PC-3 (cell line): ENCODE data around the gene PSG7. TPM values are rescaled to one million over a fixed set of nuclear protein-coding genes. Genes with fewer than 3 reads are reported as not detected.
"Not testable (repeated sequence)": the region's sequence is repeated elsewhere in the genome, so short reads cannot be mapped to it uniquely, and the experiment has no call there.

Source experiments
- ATAC-seq: fragments of 200-7000 bp; cut with Tn5 transposase; 2 replicates; pipeline ENCODE4 v1.9.1; 2020; ENCODE audit warnings: mild to moderate bottlenecking, moderate library complexity
- BruUV-seq: library from RNA; stranded (reverse); fragments of 400-500 nt; replicated peaks from 2 replicates; lab custom pipeline; 2021; lab: Mats Ljungman, UMichigan
- CTCF ChIA-PET: fragments of 300-600 bp; sonication (Branson Sonifier 250); formaldehyde crosslinking; loops from one replicate; lab custom pipeline; 2022; ENCODE audit warnings: antibody characterized with exemption; lab: Charles Lee
- POLR2A ChIA-PET: fragments of 300-600 bp; sonication (Branson Sonifier 250); formaldehyde crosslinking; loops from one replicate; lab custom pipeline; 2022; ENCODE audit warnings: antibody characterized with exemption; ENCODE audit not compliant: unreplicated experiment; lab: Charles Lee
- DNase-seq: peaks from one replicate; pipeline ENCODE4 v3.0.0-alpha.2; 2015
- H2AFZ ChIP-seq: fragments of 300-600 bp; sonication (generic); 2 replicates; pipeline ENCODE4 v1.6.0; 2016; ENCODE audit warnings: antibody characterized with exemption, low read length
- H3F3A ChIP-seq: fragments of 300-600 bp; sonication (generic); one replicate; pipeline ENCODE4 v1.6.0; 2017; ENCODE audit warnings: antibody characterized with exemption, low read length, control low read depth, mild to moderate bottlenecking; ENCODE audit not compliant: unreplicated experiment
- H3K27ac ChIP-seq: fragments of 300-600 bp; sonication (generic); 2 replicates; pipeline ENCODE4 v1.5.1; 2016; ENCODE audit warnings: mild to moderate bottlenecking, low read length
- H3K27me3 ChIP-seq: fragments of 300-600 bp; sonication (generic); 2 replicates; pipeline ENCODE4 v1.6.1; 2016; ENCODE audit warnings: low read length, mixed read lengths
- H3K36me3 ChIP-seq: fragments of 300-600 bp; sonication (generic); 2 replicates; pipeline ENCODE4 v1.6.1; 2016; ENCODE audit warnings: low read depth, mixed run types, low read length, mixed read lengths
- H3K4me1 ChIP-seq: fragments of 300-600 bp; sonication (generic); 2 replicates; pipeline ENCODE4 v1.5.1; 2016; ENCODE audit warnings: low read length; ENCODE audit not compliant: insufficient read depth
- H3K4me2 ChIP-seq: fragments of 300-600 bp; sonication (generic); 2 replicates; pipeline ENCODE4 v1.6.0; 2016; ENCODE audit warnings: low read length
- H3K4me3 ChIP-seq: fragments of 300-600 bp; sonication (generic); 2 replicates; pipeline ENCODE4 v1.5.1; 2016; ENCODE audit warnings: mild to moderate bottlenecking, low read length, mixed read lengths
- H3K79me2 ChIP-seq: fragments of 300-600 bp; sonication (generic); 2 replicates; pipeline ENCODE4 v1.6.1; 2017; ENCODE audit warnings: low read length, mixed read lengths
- H3K9ac ChIP-seq: fragments of 300-600 bp; sonication (generic); 2 replicates; pipeline ENCODE4 v1.6.0; 2016; ENCODE audit warnings: mild to moderate bottlenecking, low read length
- H3K9me2 ChIP-seq: fragments of 300-600 bp; sonication (generic); replicated peaks from 2 replicates; pipeline ENCODE4 v1.6.1; 2016; ENCODE audit warnings: mixed run types, low read length, mixed read lengths
- H3K9me3 ChIP-seq: fragments of 300-600 bp; sonication (generic); 2 replicates; pipeline ENCODE4 v1.6.1; 2016; ENCODE audit warnings: low read length, mixed read lengths
- H4K20me1 ChIP-seq: fragments of 300-600 bp; sonication (generic); 2 replicates; pipeline ENCODE4 v1.6.1; 2016; ENCODE audit warnings: low read length, mixed read lengths
- intact Hi-C: fragments of 100-400 bp; cut with micrococcal nuclease; formaldehyde crosslinking; loops from 2 replicates; pipeline ENCODE4 v1.9.0; 2023
- total RNA-seq: library from RNA; depleted of rRNA; stranded (reverse); fragments of >200 nt; gene quantifications from 2 replicates; pipeline ENCODE4 v1.2.3, GENCODE V29; 2014

Gene PSG7
- total RNA-seq, 1 experiment from 2014 or later, result not detected

DNA sequence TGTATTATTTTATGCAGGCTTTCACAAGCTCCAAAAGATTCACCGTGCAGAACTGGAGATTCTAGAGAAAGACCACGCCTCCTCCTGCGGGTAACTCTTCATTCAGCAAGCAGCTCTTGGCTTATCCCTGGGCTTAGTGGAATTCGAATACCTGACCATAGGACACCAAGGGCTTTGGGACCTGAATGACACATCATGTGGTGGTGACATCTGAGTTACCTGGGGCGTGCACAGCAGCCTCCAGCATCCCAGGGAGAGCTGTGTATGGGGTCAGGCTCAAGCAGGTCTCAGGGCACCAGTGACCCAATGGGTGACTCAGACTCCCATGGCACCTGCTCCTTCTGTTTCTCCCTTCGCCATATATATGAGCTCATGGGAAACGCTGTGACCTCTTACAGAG is 46.6 kb downstream of the PSG7 start:
- CTCF ChIA-PET, DNase-seq, H2AFZ ChIP-seq, H3F3A ChIP-seq, H3K36me3 ChIP-seq, H3K9me3 ChIP-seq, H3K9me2 ChIP-seq, H3K79me2 ChIP-seq, H4K20me1 ChIP-seq, H3K4me2 ChIP-seq, H3K27me3 ChIP-seq, ATAC-seq, POLR2A ChIA-PET, H3K4me3 ChIP-seq, intact Hi-C loops, BruUV-seq: not testable (repeated sequence)
- H3K9ac ChIP-seq, result peak overlapping the region; percentile 66
- peak overlapping the region; percentile 98 for H3K27ac ChIP-seq
- peaks cover 17% of the 10 kb centered on the region for H3K4me1 ChIP-seq

DNA sequence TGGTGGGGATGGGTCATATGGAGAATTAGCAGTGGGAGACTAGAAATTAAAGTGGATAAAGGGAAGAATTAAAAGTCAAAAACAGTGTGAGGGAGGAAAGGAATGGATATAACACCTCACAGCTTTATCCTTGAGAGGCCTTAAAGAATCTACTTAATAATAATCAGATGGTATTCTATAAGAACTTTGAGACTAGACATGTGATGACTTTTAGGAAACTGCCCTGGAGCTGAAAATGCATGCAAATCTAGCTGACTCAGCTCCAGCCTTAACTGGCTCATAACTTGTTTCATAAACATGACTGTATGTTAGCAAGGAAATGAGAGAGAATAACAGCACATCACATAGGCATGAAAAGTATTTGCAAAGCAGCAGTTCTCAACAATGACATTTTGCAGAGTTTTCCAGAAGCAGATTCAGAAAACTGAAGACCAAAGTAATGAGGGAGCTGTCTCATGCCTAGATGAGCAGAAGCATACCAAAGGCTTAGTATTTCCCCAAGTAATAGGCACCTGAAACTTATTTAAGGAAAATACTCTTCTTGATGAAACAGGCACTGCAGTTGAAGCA is 49.0 kb downstream of the PSG7 start:
- H3K4me3 ChIP-seq, H3F3A ChIP-seq, BruUV-seq, CTCF ChIA-PET, H3K27me3 ChIP-seq, DNase-seq, H2AFZ ChIP-seq, intact Hi-C loops, H3K9me2 ChIP-seq, H3K79me2 ChIP-seq, H3K36me3 ChIP-seq, H4K20me1 ChIP-seq, H3K9me3 ChIP-seq, H3K4me2 ChIP-seq, POLR2A ChIA-PET: not testable (repeated sequence)
- peak overlapping the region; percentile 80 for H3K27ac ChIP-seq
- peak overlapping the region; percentile 29; the same call in 1 of the 2 replicates for H3K9ac ChIP-seq
- ATAC-seq, result peak; percentile 56; the same call in 1 of the 2 replicates
- H3K4me1 ChIP-seq, result peaks cover 26% of the 10 kb centered on the region

GRCh38 chr19:42882730-42883129 is 54.3 kb downstream of the PSG7 start:
- POLR2A ChIA-PET, H4K20me1 ChIP-seq, H3K27ac ChIP-seq, H3F3A ChIP-seq, H3K79me2 ChIP-seq, H2AFZ ChIP-seq, ATAC-seq, intact Hi-C loops, DNase-seq, H3K9ac ChIP-seq, BruUV-seq, H3K9me3 ChIP-seq, H3K4me2 ChIP-seq, H3K4me3 ChIP-seq, H3K36me3 ChIP-seq, H3K27me3 ChIP-seq, H3K9me2 ChIP-seq: not testable (repeated sequence)
- H3K4me1 ChIP-seq, result peaks cover 16% of the 10 kb centered on the region; the same call in 1 of the 2 replicates
- CTCF ChIA-PET, result interaction anchor here (0.7 kb wide), 1 partner anchor 91 kb away, joined by 3 read pairs; no protein-coding TSS in a partner anchor

GRCh38 chr19:42882010-42882409 is 55.0 kb downstream of the PSG7 start:
- ATAC-seq, H3F3A ChIP-seq, DNase-seq, H3K79me2 ChIP-seq, H3K9ac ChIP-seq, H3K4me3 ChIP-seq, H4K20me1 ChIP-seq, POLR2A ChIA-PET, BruUV-seq, H3K9me2 ChIP-seq, H3K4me2 ChIP-seq, H2AFZ ChIP-seq, intact Hi-C loops, H3K27me3 ChIP-seq, CTCF ChIA-PET, H3K9me3 ChIP-seq, H3K27ac ChIP-seq, H3K36me3 ChIP-seq: not testable (repeated sequence)
- H3K4me1 ChIP-seq, result peaks cover 12% of the 10 kb centered on the region; the same call in 1 of the 2 replicates
